Stimulated activated CD4-positive, alpha-beta T cell treated with anti-CD3 and anti-CD28 coated beads, Interleukin-15, amount 100 ng/mL, for 48 hours (primary cell): Measurements from ENCODE around the gene SLC44A3.
"Not testable (repeated sequence)": the region's sequence is repeated elsewhere in the genome, so short reads cannot be mapped to it uniquely, and the experiment has no call there.

ENCODE experiments used
- DNase-seq, 2 donors: peaks; one replicate each; pipeline ENCODE4 v3.0.0-alpha.2; 2020; ENCODE audit warnings: low read depth in 2 of 2

Gene SLC44A3

GRCh38 chr1:94935034-94935433 is 114.9 kb downstream of the SLC44A3 start:
- DNase-seq = no peak

DNA sequence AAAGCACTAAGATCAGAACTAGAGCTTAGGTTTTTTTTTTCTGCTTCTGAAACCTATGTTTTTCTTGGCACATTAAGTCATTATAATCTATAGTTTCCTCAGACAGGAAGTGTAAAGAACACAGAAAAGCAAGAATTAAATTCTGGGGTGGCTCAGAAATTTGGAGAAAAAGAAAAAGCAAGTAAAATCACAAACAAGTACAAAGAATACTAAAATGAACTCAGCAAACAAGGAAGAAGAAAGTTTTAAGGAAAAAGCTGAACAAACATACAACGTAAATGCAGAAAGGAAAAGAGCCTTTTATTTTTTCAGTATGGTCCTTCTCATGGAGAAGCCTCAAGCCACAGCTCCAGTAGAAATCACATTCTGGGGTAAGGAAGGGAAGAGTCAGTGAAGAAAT is 115.3 kb downstream of the SLC44A3 start:
- no peak for DNase-seq

DNA sequence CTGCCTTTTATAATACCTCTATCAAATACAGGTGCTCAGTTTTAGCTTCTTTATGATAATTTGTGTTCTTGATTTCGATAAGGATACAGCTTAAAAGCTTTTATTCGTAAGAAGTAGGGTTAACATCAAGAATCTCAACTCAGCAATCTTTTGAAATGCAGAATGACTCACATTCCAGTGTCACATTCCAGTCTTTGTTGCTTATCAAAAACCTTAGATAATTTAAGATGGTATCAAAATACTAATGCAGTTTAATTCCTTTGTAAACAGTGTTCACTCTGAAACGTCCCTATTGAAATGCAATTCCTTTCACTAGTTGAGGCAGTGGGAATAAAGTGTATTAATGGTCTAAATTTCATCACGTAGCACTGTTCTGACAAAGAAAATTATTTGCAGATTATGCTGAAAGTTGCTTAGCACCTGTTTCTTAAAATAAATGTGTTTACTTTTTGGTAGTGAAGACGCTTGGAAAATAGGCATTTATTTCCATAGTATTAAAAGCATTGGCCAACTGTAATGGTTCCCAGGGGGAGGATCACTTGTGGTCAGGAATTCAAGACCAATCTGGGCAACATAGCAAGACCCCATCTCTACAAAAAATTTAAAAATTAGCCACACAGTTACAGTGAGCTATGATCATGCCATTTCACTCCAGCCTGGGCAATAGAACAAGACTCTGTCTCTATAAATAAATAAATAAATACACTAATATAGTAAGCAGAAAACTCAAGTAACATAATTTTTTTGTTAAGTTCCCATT is 116.9 kb downstream of the SLC44A3 start:
- no peak for DNase-seq

GRCh38 chr1:94937820-94938219 is 117.7 kb downstream of the SLC44A3 start:
- DNase-seq = no peak

GRCh38 chr1:94940738-94941137 is 120.6 kb downstream of the SLC44A3 start:
- no peak for DNase-seq

DNA sequence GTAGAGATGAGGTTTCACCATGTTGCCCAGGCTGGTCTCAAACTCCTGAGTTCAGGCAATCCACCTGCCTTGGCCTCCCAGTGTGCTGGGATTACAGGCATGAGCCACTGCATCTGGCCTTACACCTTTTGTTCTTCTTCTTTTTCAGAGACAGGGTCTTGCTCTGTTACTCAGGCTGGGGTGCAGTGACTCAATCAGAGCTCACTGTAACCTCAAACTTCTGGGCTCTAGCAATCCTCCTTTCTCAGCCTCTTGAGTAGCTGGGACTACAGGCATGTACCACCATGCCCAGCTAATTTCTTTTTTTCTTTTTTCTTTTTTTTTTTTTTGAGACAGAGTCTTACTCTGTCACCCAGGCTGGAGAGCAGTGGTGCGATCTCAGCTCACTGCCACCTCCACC is 121.3 kb downstream of the SLC44A3 start:
- DNase-seq = not testable (repeated sequence)

DNA sequence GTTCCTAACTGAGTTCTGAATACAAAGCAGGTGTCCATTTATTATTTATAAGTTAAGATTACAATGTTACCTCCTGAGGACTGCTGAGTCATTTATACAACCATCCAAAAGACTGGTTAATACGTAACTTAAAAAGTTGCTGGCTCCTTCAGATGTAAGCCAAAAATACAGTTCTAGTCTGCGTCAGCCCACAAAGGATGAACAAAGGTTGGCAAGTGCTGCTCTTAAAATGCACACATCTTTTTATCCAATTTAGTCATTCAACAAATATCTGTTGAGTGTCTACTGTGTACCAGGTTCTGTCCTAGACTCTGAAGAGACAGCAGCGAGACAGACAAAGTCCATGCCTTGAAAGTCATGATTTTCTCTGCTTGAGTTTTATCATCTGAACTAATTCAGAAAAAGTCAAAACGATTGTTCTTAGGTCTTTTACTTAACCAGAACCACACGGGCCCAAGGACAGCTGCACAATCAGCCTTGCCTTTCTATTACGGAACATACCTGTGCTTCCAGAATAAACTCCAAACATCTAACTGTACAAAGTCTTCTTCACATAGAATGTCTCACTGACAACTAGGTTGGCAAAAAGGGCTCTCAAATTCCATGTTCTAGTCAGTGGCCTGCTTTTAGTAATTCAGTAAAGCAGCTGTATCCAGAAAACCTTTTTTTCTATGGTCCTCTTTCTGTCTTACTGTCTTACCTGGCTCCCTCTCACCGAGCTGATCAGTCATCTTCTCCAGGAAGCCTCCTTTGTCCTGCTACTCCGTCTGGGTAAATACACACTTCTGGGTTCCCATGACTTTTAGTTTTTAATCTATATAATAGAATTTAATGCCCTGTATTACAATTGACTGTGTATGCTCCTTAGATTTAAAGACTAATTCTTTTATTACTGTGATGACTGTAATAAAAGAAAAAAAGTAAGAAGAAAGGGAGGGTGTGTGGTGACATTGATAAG is 122.3 kb downstream of the SLC44A3 start:
- DNase-seq = no peak
